Measurements from ENCODE around the gene FKBP8. TPM values are rescaled to one million over a fixed set of nuclear protein-coding genes. Genes with fewer than 3 reads are reported as not detected.

FKBP8 gene
- total RNA-seq, 1 donor from 2014 or later = 142 TPM

DNA sequence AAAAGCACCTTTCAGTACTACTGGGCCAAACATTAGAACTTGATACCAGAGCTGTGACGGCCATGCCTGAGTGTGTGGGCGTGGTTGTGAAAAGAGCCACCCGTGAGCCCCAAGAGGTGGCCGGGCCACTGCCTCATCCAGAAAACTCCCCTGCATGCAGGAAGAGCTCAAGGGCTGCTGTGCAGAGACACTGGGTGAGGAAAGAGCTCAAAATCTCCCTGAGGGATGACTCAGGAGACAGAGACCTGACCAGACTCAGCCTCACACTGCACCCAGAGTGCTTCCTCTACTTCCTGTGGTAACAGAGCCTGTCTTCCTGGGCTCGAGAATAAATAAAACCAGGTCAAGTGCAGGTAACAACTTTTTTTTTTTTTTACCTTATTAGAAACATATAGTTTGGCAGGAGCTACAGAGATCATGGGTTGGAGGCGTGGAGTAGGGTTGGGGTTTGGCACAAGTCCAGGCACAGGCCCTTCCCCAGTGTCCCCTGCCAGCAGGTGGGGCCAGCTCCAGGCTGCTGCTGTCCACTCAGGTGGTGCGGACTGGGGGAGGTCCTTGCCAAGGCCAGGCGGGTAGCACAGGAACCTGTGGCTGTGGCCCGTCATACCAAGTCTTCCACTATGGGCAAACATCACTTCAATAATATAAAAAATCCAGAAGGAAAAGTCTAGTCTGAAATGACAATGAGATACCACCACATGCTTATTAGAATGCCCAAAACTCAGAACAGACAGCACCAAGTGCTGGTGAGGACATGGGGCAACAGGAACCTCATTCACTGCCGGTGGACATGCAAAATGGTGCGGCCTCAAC is 47.0 kb downstream of the FKBP8 start:
- Histone ChIP-seq H3K36me3 (ENCODE audit: control insufficient read depth, insufficient read depth, low read length) (no peaks in the 10 kb centered on the region), H3K27me3 (ENCODE audit: control insufficient read depth, insufficient read depth, low read length) (no peaks in the 10 kb centered on the region), H3K4me3 (ENCODE audit: low read depth, low read length) (no peak overlapping the region)
- DNase-seq (ENCODE audit: low read depth) (peak; percentile 88), FAIRE-seq (peak; percentile 96)
- peak; percentile 29 for TF ChIP-seq CTCF (IDR thresholded peaks at IDR 0.05; ENCODE audit: insufficient read depth, low read length, severe bottlenecking)

GRCh38 chr19:18495204-18495911 is 48.0 kb downstream of the FKBP8 start:
- DNase-seq (ENCODE audit: low read depth) (no peak), FAIRE-seq (no peak)
- no peaks in the 10 kb centered on the region for H3K36me3 ChIP-seq (ENCODE audit: control insufficient read depth, insufficient read depth, low read length)
- no peaks in the 10 kb centered on the region for H3K27me3 ChIP-seq (ENCODE audit: control insufficient read depth, insufficient read depth, low read length)
- no peak for TF ChIP-seq CTCF (IDR thresholded peaks at IDR 0.05; ENCODE audit: insufficient read depth, low read length, severe bottlenecking)
- no peak overlapping the region for H3K4me3 ChIP-seq (ENCODE audit: low read depth, low read length)

DNA sequence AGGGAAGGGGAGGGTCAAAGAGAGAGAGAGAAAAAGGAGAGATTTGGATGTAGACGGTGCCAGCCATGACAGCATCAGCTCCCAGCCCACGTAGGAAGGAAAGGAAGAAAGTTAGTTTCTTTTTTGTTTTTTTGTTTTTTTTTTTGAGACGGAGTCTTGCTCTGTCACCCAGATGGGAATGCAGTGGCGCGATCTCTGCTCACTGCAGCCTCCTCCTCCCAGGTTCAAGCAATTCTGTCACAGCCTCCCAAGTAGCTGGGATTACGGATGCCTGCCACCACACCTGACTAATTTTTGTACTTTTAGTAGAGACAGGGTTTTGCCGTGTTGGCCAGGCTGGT is 49.1 kb downstream of the FKBP8 start:
- DNase-seq (ENCODE audit: low read depth) (no peak), FAIRE-seq (no peak)
- TF ChIP-seq CTCF (IDR thresholded peaks at IDR 0.05; ENCODE audit: insufficient read depth, low read length, severe bottlenecking) = no peak
- no peaks in the 10 kb centered on the region for H3K36me3 ChIP-seq (ENCODE audit: control insufficient read depth, insufficient read depth, low read length)
- no peak overlapping the region for H3K4me3 ChIP-seq (ENCODE audit: low read depth, low read length)
- H3K27me3 ChIP-seq (ENCODE audit: control insufficient read depth, insufficient read depth, low read length) = no peaks in the 10 kb centered on the region

DNA sequence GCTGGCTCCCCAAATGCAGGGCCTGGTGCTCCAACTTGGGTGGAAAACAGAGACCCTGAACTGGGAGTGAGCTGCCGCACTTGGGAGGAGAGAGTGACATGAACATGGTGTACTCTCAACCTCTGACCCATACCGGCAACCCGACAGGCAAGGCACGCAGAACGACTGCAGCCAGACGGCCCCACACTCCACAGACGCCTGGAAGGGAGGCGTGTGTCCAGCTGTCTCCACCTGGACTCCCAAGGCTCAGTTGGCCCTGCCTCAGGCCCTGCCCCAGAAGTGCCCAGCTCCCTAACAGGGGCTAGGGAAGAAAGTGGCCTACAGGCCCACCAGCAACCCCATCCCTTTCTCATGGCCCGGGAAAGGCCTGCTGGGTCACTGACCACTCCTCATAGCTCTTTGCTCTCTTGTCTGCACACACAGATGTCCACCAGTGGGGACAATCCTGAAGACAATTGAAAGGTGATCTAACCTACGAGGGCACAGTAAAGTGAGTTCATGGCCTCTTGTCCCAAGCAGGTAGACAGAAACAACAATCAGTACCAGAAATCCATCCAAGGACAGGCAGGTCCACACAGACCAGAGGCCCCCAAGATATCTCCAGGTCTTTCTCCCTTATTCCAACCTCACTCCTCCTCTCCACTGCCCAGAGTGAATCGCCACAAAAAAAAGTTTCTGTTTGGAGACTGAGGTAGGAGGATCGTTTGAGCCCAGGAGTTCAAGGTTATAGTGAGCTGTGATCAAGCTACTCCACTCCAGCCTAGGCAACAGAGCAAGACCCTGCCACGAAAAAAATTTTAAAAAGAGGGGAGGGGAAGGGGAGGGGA is 49.7 kb downstream of the FKBP8 start:
- FAIRE-seq (peak; percentile 23), DNase-seq (ENCODE audit: low read depth) (no peak)
- H3K4me3 ChIP-seq (ENCODE audit: low read depth, low read length) = no peak overlapping the region
- no peaks in the 10 kb centered on the region for H3K27me3 ChIP-seq (ENCODE audit: control insufficient read depth, insufficient read depth, low read length)
- no peak for TF ChIP-seq CTCF (IDR thresholded peaks at IDR 0.05; ENCODE audit: insufficient read depth, low read length, severe bottlenecking)
- no peaks in the 10 kb centered on the region for H3K36me3 ChIP-seq (ENCODE audit: control insufficient read depth, insufficient read depth, low read length)

DNA sequence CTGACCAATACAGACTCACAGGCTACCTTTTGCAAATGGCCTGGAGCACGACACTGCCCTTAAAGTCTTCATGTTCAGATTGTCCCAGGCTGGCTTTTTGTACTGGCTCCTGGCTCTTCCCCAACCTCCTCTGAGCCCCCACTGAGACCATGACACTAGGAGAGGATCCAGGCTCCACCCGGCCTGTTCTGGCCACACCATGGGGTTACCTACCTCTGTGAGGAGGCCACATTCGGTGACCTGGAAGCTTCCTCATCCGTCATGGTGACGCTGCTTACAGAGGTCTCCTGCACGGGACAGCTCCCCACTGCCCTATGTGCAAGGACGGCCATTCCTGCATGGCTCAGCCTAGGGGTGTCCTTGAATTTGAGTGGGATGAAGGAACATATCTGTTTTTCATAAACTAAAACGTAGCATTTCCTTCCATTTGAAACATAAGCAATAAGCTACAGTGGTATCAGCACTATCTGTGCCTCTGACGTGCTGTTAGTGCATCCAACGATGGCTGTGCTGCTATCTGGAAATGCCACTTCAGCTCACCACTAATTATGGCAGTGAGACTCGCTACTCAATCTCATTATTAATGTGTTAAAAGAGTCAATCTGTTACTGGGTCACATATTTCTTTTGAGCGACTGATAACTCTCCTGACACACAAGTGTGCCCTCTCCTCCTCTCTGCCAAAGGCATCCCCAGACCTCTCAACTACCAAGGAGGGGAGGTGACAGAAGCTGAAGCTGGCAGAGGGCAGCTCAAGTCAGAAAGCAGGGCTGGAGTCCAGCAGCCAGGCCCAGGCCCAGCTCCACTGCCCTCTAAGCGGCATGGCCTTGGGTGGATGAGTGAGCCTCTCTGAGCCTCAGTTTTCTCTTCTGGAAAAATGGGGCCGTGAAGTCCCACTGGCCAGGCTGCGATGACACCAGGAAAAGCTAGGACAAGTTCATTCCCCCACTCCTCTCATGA is 51.1 kb downstream of the FKBP8 start:
- Histone ChIP-seq H3K36me3 (ENCODE audit: control insufficient read depth, insufficient read depth, low read length) (no peaks in the 10 kb centered on the region), H3K4me3 (ENCODE audit: low read depth, low read length) (no peak overlapping the region), H3K27me3 (ENCODE audit: control insufficient read depth, insufficient read depth, low read length) (no peaks in the 10 kb centered on the region)
- FAIRE-seq (no peak), DNase-seq (ENCODE audit: low read depth) (no peak)
- TF ChIP-seq CTCF (IDR thresholded peaks at IDR 0.05; ENCODE audit: insufficient read depth, low read length, severe bottlenecking) = no peak

Measured in bronchial epithelial cell (primary cell).